Stimulated activated CD4-positive, alpha-beta T cell treated with anti-CD3 and anti-CD28 coated beads, Interleukin-15, amount 100 ng/mL, for 48 hours (primary cell): ENCODE data around the gene PPP6R2.

Experiments
- DNase-seq, 2 donors: peaks; one replicate each; pipeline ENCODE4 v3.0.0-alpha.2; 2020; ENCODE audit warnings: low read depth in 2 of 2

Gene PPP6R2

GRCh38 chr22:50445880-50446707 is 103.0 kb downstream of the PPP6R2 start:
- no peak for DNase-seq

- no peak for DNase-seq
Observed at GRCh38 chr22:50446708-50447575, 103.8 kb downstream of the PPP6R2 start.

DNA sequence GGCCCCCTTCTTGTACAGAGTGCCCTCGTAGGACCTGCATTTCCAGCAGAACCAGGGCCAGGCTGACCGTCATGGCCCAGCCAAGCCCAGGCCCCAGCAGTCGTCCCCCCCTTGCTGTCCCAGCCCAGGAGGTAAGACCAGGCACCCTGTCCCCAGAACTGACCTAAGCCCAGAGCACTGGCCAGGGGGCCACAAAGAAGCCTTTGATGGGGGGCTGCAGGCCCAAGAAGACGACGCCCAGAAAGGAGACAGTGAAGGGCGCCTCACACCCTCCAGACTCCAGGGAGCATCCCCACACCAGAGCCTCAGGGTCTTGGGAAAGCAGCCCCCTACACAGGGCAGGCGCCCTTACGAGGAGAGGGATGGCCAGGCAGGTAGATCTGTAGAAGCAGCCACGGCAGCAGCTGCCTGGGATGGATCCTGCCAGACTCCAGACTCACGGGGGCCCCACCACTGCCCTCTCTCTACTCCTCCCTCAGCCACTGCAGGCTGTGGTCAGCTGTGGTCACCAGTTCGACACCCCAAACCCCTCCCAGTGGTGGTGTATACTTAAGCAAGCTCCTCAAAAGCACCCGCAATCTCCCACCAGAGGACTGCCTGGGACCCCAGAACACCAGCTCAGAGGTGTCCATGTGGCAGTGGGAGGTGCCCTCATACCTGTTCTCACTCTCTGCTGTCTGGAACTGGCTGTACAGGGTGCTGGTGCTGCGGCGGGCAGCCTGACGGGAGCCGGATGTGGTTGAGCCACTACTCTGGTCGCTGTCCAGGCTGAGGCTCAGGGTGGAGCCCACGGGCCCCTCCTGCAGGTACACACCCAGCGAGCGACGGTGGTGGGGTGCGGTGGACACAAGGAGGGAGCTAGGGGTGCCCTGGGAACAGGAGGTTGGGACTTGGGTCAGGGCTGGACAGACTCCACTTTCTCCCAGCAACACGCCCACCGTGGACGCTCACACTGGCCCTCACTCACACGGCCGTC is 104.7 kb downstream of the PPP6R2 start:
- no peak for DNase-seq

DNA sequence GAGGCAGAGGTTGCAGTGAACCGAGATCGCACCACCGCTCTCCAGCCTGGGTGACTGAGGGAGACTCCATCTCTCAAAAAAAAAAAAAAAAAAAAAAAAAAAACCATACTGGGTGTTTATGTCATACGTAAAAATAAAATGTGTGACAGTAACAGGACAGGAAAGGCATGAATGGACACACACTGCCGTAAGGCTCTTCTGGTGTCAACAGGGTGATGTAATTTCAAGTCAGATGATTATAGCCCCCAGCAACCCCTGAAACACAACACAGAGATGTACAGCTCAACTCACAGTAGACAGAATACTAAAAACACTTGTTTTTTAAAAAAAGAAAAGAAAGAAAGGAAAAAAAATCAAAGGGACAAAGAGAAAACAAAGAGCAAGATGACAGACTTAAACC is 109.5 kb downstream of the PPP6R2 start:
- no peak for DNase-seq

DNA sequence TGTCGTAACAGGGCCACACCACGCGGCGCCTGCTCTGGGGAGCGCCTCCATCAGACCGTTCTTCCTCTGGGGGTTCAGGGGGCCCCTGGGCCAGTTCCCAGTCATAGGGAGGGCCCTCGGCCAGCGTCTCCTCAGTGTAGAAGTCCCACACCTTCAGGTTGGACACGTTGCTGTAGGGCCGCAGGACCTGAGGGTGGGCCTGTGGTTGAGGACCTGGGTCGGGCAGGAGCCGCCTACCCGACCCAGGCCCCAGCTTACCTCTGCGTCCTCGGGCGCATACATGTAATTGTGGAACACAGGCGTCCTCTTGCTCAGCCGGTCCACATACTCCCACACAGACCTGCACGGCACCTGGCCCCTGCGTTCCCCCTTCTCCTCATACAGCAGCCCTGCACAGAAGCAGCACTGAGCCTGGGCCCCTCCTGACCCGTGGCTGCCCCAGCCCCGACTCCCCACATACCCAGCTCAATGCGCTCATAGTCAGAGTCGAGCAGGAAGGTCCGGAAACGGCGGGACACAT is 111.5 kb downstream of the PPP6R2 start:
- DNase-seq = no peak

DNA sequence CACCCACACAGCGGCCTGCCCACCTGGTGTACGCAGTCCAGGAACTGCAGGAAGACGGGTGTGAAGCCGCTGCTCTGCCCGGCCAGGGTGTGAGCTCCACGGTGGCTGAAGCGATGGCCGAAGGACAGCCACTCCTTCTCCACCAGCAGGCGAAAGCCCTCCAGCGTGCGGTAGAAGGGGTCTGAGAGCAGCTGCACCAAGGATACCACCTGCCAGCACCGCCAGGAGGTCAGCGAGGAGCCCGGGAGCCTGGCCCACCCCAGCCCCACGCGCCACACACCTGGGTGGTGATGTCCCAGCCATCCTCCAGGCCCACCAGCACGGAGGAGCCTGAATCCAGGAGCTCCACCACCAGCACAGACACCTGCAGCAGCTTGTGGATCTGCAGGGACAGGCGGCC is 112.1 kb downstream of the PPP6R2 start:
- no peak for DNase-seq

- no peak for DNase-seq
Observed at GRCh38 chr22:50456026-50456425, 112.9 kb downstream of the PPP6R2 start.

GRCh38 chr22:50456466-50457234 is 113.5 kb downstream of the PPP6R2 start:
- DNase-seq = no peak

DNA sequence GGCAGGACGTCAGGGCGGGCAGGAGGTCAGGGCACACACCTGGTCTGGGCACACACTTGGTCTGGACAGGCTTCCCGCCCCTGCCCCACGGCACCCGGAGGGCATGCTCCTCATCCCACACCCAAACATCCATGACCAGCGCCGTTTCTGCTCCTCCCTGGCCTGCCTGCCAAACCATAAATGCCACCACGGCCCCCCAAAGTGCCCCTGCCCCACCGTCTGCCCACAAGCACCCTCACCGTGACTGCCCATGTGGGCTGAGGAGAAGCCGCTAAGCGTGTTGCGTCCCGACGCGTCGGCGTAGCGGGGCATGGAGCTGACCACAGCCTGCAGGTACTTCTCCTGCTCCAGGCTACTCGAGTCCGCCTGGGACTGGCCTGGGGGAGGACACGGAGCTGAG is 115.9 kb downstream of the PPP6R2 start:
- no peak for DNase-seq

- DNase-seq = no peak
Observed at GRCh38 chr22:50459496-50460140, 116.5 kb downstream of the PPP6R2 start.

DNA sequence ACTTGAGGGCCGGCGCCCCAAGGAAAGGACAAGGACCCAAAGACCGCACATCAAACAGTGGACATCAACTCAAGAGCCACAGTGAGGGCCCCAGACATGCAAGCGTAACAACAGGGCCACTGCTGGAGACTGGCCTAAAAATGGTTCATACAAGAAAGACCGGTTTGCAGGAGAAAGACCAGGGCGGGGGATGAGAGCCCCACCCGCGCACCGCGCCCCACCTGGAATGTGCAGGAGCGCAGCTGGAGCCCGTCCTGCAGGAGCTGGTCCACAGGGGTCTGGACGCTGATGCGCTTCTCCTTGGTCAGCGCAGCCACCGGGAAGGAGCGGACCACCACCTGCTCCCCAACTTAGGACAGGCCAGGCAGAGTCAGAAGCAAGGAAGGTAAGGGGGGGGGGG is 117.8 kb downstream of the PPP6R2 start:
- no peak for DNase-seq

DNA sequence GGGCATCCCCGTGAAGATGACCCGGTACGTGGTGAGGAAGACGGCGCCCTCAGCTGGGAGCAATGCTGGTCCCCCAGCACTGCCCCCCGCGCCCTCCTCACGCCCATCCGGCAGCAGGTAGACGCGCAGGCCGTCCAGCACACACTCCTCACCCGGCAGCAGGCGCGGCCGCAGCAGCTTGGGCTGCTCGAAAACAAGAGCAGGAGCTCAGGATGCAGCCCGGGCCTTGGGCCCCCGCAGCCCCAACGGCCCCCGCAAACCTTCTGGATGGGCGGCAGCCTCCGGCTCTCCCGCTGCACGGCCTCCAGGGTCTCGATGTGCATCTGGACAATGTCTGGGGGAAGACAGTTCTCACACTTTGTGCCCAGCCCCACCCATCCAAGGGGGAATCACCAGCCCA is 118.4 kb downstream of the PPP6R2 start:
- DNase-seq = no peak

- no peak for DNase-seq
Observed at GRCh38 chr22:50461979-50462540, 118.9 kb downstream of the PPP6R2 start.

DNA sequence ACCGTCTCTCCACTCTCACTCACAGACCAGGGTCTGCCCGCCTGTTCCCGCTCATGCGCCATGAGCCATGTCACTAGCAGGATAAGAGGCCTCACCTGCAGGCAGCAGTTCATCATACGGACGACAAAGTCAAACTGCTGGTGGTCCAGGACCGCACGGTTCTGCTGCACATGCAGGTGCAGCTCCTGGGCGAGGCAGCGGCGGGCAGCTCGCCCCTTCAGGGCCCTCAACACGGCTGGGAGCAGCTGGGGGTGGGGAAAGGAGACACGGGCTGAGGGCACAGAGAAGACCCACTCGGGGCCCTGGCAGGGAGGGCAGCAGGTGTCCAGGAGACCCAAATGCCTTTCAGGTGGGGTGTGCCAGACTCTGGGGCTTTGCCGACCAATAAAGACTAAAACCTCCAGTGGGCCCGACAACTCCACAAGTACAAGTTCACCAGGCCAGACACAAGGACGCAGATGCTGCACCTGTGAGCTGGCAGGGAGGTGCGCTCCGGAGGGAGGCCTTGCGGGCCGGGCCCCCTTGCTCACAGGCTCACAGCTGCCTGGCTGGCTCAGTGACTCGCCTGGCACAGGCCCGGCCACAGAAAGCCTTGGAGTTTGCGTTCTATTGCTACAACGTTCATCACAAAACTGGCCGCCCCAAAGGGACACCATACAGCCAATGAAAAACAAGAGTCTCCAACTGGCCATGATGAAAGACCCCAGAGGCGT is 120.2 kb downstream of the PPP6R2 start:
- DNase-seq = no peak

DNA sequence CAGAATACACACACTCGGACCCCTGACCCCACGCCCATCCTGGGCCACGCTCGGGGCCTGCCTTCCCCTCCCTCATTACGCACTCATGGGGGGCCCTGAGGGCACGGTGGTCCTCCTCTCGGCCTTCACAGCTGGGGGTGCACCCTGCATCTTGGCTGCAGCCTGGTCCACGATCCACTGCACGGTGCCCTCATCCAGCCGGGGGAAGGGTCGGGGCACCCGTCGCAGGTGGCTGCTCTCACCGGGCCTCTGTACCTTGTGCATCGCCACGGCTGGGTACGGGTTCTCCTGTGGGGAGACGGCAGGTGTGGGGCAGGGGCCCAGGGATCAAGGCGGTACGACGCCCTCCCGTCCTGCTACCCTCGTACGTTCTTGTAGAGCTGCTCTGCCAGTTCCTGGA is 121.3 kb downstream of the PPP6R2 start:
- DNase-seq = no peak

GRCh38 chr22:50465066-50465930 is 122.2 kb downstream of the PPP6R2 start:
- DNase-seq = no peak

- no peak for DNase-seq
Observed at GRCh38 chr22:50467341-50467740, 124.2 kb downstream of the PPP6R2 start.

DNA sequence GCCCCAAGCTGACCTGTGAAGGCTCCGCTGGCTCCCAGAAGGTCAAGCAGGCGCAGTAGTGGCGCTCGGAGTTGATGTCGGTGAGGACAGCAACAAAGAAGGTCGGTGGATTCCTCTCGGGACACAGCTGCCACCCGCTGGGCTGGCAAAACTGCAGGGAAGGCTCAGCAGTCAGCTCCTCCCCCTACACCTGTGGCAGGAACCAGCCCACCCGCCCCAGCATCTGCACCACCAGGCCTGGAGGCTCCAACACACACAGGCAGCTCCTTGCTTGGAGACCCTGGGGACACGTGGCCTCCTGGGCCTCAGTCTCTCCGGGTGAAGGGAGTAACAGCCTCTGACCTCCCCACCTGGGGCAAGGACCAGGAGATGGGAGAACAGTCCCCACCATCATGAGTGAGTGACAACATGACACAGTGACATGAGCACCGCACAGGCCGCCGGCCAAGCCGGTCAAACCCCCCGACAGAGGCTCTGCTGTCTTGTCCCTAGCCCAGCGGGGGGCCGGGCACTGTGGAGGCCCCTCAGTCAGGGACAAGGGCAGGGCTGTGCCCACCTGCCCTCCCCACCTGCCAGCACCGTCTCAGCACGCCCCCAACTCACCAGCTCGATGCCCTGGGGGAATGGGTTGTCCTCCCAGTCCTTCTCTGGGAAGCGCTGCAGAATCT is 124.8 kb downstream of the PPP6R2 start:
- DNase-seq = no peak
